IMR-90 (cell line): ENCODE data around the gene TEAD4. TPM values are rescaled to one million over a fixed set of nuclear protein-coding genes. Genes with fewer than 3 reads are reported as not detected.

Source experiments
- ATAC-seq: fragments of 200-7000 bp; cut with Tn5 transposase; 2 replicates; pipeline ENCODE4 v1.9.1; 2020; ENCODE audit warnings: low read depth, mild to moderate bottlenecking, moderate library complexity
- BruUV-seq: library from RNA; stranded (reverse); fragments of 400-500 nt; replicated peaks from 2 replicates; lab custom pipeline; 2021; lab: Mats Ljungman, UMichigan
- CTCF ChIA-PET: fragments of 300-600 bp; formaldehyde crosslinking; extraction: SDS; loops from one replicate; lab custom pipeline; 2021; ENCODE audit warnings: antibody characterized with exemption; lab: Yijun Ruan, JAX
- POLR2A ChIA-PET: fragments of 300-600 bp; sonication (Branson Sonifier 250); formaldehyde crosslinking; loops from one replicate; lab custom pipeline; 2022; ENCODE audit warnings: antibody characterized with exemption; ENCODE audit not compliant: unreplicated experiment; lab: Charles Lee
- DNase-seq: peaks from one replicate; pipeline ENCODE4 v3.0.0; 2013
- H2AFZ ChIP-seq: replicated peaks from 2 replicates; pipeline ENCODE3; 2013; ENCODE audit warnings: low read length, mild to moderate bottlenecking; ENCODE audit not compliant: poor library complexity
- H2AK5ac ChIP-seq: 2 replicates; pipeline ENCODE4 v1.6.1; 2013; ENCODE audit warnings: low read depth, low read length, inconsistent platforms
- H2AK9ac ChIP-seq: replicated peaks from 2 replicates; pipeline ENCODE3; 2013; ENCODE audit warnings: mild to moderate bottlenecking, low read depth, low read length, moderate library complexity; ENCODE audit not compliant: poor library complexity
- H2BK120ac ChIP-seq: 2 replicates; pipeline ENCODE4 v1.6.1; 2013; ENCODE audit warnings: low read depth, low read length, inconsistent platforms
- H2BK15ac ChIP-seq: 3 replicates; pipeline ENCODE4 v1.6.1; 2013; ENCODE audit warnings: low read depth, low read length, inconsistent platforms
- H2BK20ac ChIP-seq: 2 replicates; pipeline ENCODE4 v1.6.1; 2013; ENCODE audit warnings: low read depth, mild to moderate bottlenecking, inconsistent platforms, low read length, moderate library complexity
- H2BK5ac ChIP-seq: 2 replicates; pipeline ENCODE4 v1.6.1; 2013; ENCODE audit warnings: mild to moderate bottlenecking, low read depth, low read length, inconsistent platforms; ENCODE audit not compliant: poor library complexity, severe bottlenecking
- H3K14ac ChIP-seq: replicated peaks from 2 replicates; pipeline ENCODE4 v1.6.1; 2013; ENCODE audit warnings: low read depth, low read length, inconsistent platforms
- H3K18ac ChIP-seq: 2 replicates; pipeline ENCODE4 v1.6.1; 2013; ENCODE audit warnings: low read depth, low read length, control low read depth
- H3K23ac ChIP-seq: 2 replicates; pipeline ENCODE4 v1.6.1; 2013; ENCODE audit warnings: low read depth, low read length, inconsistent platforms
- H3K27ac ChIP-seq: 2 replicates; pipeline ENCODE4 v1.5.1; 2013; ENCODE audit warnings: mild to moderate bottlenecking, control low read depth, low read length; ENCODE audit not compliant: insufficient read depth
- H3K27me3 ChIP-seq: 2 replicates; pipeline ENCODE4 v1.6.1; 2013; ENCODE audit warnings: low read length; ENCODE audit not compliant: control insufficient read depth, insufficient read depth
- H3K36me3 ChIP-seq: 2 replicates; pipeline ENCODE4 v1.6.1; 2013; ENCODE audit warnings: low read length, mixed read lengths; ENCODE audit not compliant: control insufficient read depth, insufficient read depth
- H3K4ac ChIP-seq: 2 replicates; pipeline ENCODE4 v1.6.1; 2013; ENCODE audit warnings: low read depth, low read length, inconsistent platforms
- H3K4me1 ChIP-seq: 2 replicates; pipeline ENCODE4 v1.6.1; 2013; ENCODE audit warnings: low read length, mixed read lengths; ENCODE audit not compliant: control insufficient read depth, insufficient read depth
- H3K4me2 ChIP-seq: 2 replicates; pipeline ENCODE4 v1.6.1; 2013; ENCODE audit warnings: low read depth, mild to moderate bottlenecking, control low read depth, low read length, moderate library complexity
- H3K4me3 ChIP-seq: 2 replicates; pipeline ENCODE4 v1.5.1; 2013; ENCODE audit warnings: low read depth, mild to moderate bottlenecking, control low read depth, low read length, moderate library complexity; ENCODE audit not compliant: insufficient read depth
- H3K56ac ChIP-seq: 2 replicates; pipeline ENCODE4 v1.6.1; 2013; ENCODE audit warnings: low read length, inconsistent platforms; ENCODE audit not compliant: insufficient read depth; ENCODE audit errors: extremely low read depth
- H3K79me1 ChIP-seq, 2 experiments: 2 replicates each; pipeline ENCODE4 v1.6.1; 2013; ENCODE audit warnings: low read length in 2 of 2, inconsistent platforms in 1 of 2, low read depth in 1 of 2
- H3K9ac ChIP-seq: 2 replicates; pipeline ENCODE4 v1.6.1; 2013; ENCODE audit warnings: low read depth, low read length, control low read depth
- H3K9me1 ChIP-seq: 2 replicates; pipeline ENCODE4 v1.6.1; 2013; ENCODE audit warnings: low read length, inconsistent platforms; ENCODE audit not compliant: insufficient read depth
- H3K9me3 ChIP-seq: 2 replicates; pipeline ENCODE4 v1.6.1; 2013; ENCODE audit warnings: low read length; ENCODE audit not compliant: control insufficient read depth, insufficient read depth
- H4K20me1 ChIP-seq: 2 replicates; pipeline ENCODE4 v1.6.1; 2013; ENCODE audit warnings: low read length, inconsistent platforms; ENCODE audit not compliant: insufficient read depth
- H4K5ac ChIP-seq: 2 replicates; pipeline ENCODE4 v1.6.1; 2013; ENCODE audit warnings: mild to moderate bottlenecking, low read depth, low read length, control low read depth
- H4K8ac ChIP-seq, 2 experiments: 2 replicates each; pipeline ENCODE4 v1.6.1; 2013; ENCODE audit warnings: low read depth in 2 of 2, low read length in 2 of 2, control low read depth in 1 of 2, inconsistent platforms in 1 of 2
- H4K91ac ChIP-seq: 2 replicates; pipeline ENCODE4 v1.6.1; 2013; ENCODE audit warnings: low read depth, low read length, inconsistent platforms; ENCODE audit not compliant: insufficient read depth
- BHLHE40 ChIP-seq: fragments of 150-350 bp; IDR thresholded peaks from 2 replicates; pipeline ENCODE4 v1.6.1; 2016; ENCODE audit warnings: mild to moderate bottlenecking, low read depth, low read length
- CEBPB ChIP-seq: IDR thresholded peaks from 2 replicates; pipeline ENCODE4 v1.6.1; 2012; ENCODE audit warnings: low read depth, low read length, improper control_type of control experiment
- CHD1 ChIP-seq: IDR thresholded peaks from 2 replicates; pipeline ENCODE4 v1.6.1; 2012; ENCODE audit warnings: low read depth, low read length, improper control_type of control experiment
- FOS ChIP-seq: fragments of 150-350 bp; IDR thresholded peaks from 2 replicates; pipeline ENCODE4 v1.6.1; 2016; ENCODE audit warnings: low read depth, low read length
- MAFK ChIP-seq: IDR thresholded peaks from 2 replicates; pipeline ENCODE4 v1.6.1; 2012; ENCODE audit warnings: low read depth, low read length, improper control_type of control experiment
- MAZ ChIP-seq: IDR thresholded peaks from 2 replicates; pipeline ENCODE4 v1.6.1; 2012; ENCODE audit warnings: low read depth, mild to moderate bottlenecking, low read length, improper control_type of control experiment, moderate library complexity, borderline replicate concordance
- MXI1 ChIP-seq: IDR thresholded peaks from 2 replicates; pipeline ENCODE4 v1.6.1; 2012; ENCODE audit warnings: low read depth, mild to moderate bottlenecking, low read length, moderate library complexity, borderline replicate concordance
- NFE2L2 ChIP-seq: fragments of 150-350 bp; IDR thresholded peaks from 2 replicates; pipeline ENCODE4 v1.6.1; 2016; ENCODE audit warnings: low read depth, mild to moderate bottlenecking, low read length
- POLR2A ChIP-seq: IDR thresholded peaks from 2 replicates; pipeline ENCODE4 v1.6.1; 2012; ENCODE audit warnings: mild to moderate bottlenecking, low read depth, low read length
- RAD21 ChIP-seq: IDR thresholded peaks from 2 replicates; pipeline ENCODE4 v1.6.1; 2012; ENCODE audit warnings: low read length, improper control_type of control experiment
- RCOR1 ChIP-seq: IDR thresholded peaks from 2 replicates; pipeline ENCODE4 v1.6.1; 2012; ENCODE audit warnings: mild to moderate bottlenecking, low read length, improper control_type of control experiment; ENCODE audit not compliant: insufficient replicate concordance
- RFX5 ChIP-seq: IDR thresholded peaks from 2 replicates; pipeline ENCODE4 v1.8.0; 2012; ENCODE audit warnings: low read depth, mild to moderate bottlenecking, low read length, moderate library complexity
- SMC3 ChIP-seq: fragments of 150-350 bp; IDR thresholded peaks from 2 replicates; pipeline ENCODE4 v1.6.1; 2016; ENCODE audit warnings: low read depth, mild to moderate bottlenecking, antibody characterized with exemption, low read length, moderate library complexity
- WGBS, 2 experiments: methylation state at CpG; one replicate each; pipeline versions ENCODE4 v1.1.5 to v1.1.7; 2013; ENCODE audit warnings: missing lambda C conversion rate in 2 of 2; ENCODE audit not compliant: insufficient read length in 1 of 2; ENCODE audit errors: extremely low coverage in 2 of 2; 5-methylcytosine and 5-hydroxymethylcytosine counted together
- dilution Hi-C: fragments of 300-500 bp; cut with HindIII; formaldehyde crosslinking; loops from one replicate; pipeline ENCODE4 v1.14.3; 2018; ENCODE audit warnings: low sequenced_read_pairs; ENCODE audit not compliant: unreplicated experiment
- in situ Hi-C: fragments of 300-500 bp; cut with MboI; formaldehyde crosslinking; loops from 3 replicates; pipeline ENCODE4 v1.14.3; 2019; ENCODE audit warnings: low sequenced_read_pairs, inconsistent platforms, mixed read lengths
- intact Hi-C: fragments of 100-400 bp; cut with micrococcal nuclease; formaldehyde crosslinking; loops from 2 replicates; pipeline ENCODE4 v1.10.0; 2022
- polyA plus RNA-seq, 3 experiments: library from polyadenylated mRNA; depleted of rRNA; stranded (reverse); fragments of >200 nt; gene quantifications; 2 replicates each; pipeline ENCODE4 v1.2.3, GENCODE V29; 2012; ENCODE audit warnings: low replicate concordance in 1 of 3
- total RNA-seq: library from RNA; depleted of rRNA; stranded (reverse); fragments of >200 nt; gene quantifications from 2 replicates; pipeline ENCODE4 v1.2.3, GENCODE V29; 2012
- TF ChIP-seq, protein P1 (sequence below): conservative IDR thresholded peaks from 2 replicates; pipeline ENCODE4 v1.5.1; 2012; ENCODE audit warnings: mild to moderate bottlenecking, low read depth, low read length, improper control_type of control experiment
- TF ChIP-seq, protein P2 (sequence below): fragments of 150-350 bp; IDR thresholded peaks from 2 replicates; pipeline ENCODE4 v1.6.1; 2016; ENCODE audit warnings: low read depth, mild to moderate bottlenecking, low read length, moderate library complexity, borderline replicate concordance

The TEAD4 gene
- total and polyA plus RNA-seq, 2 of the 4 experiments (the other 2 are of a cell fraction) = 8.8 to 24.9 TPM

DNA sequence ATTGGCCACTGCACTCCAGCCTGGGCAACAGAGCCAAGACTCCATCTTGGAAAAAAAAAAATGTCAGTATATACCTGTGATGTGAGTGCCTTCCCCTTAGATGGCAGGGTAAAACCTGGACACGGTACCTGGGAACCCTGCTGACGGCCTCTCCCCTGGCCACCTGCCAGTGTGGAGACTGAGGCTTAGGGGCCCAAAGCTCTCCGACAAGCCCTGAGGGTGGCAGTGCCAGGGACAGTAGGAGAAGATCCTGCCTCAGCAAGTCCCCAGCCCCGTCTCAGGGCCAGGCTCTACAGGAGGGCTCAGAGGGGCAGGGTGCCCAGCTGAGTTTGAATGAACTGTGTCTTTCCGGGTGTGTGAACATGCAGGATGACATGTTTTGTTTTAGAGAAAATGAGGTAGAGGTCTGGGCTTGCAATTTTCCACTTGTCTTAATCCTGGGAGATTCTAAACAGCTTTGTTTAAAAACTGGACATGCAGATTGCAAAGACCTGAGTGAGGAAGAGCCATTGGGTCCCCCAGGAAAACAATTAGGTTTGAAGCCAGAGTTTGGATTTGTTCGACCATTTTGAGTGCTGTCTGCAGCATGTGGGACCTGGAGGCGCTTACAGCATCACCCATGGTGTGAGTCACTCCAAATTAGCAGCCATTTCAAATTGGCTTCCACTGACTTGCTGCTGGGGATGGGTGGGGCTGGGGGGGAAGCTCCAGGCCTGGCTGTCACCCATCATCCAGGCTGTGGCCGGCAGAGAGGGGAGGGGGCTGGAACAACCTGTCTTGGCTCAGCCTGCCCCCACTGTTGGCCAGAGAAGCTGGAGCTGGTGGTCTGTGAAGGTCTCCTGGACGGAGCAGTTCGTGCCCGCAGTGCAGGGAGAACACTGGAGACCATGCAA is 128.8 kb downstream of the TEAD4 start:
- BruUV-seq = no TSS peak
- no peaks in the 10 kb centered on the region for H3K4me1 ChIP-seq
- peaks cover 9% of the 10 kb centered on the region; the same call in 1 of the 2 replicates for H3K9me1 ChIP-seq
- H3K4me2 ChIP-seq = no peak overlapping the region
- H2AFZ ChIP-seq = no peak overlapping the region
- H3K9me3 ChIP-seq = no peaks in the 10 kb centered on the region
- CTCF ChIA-PET = no interaction called here
- H3K27ac ChIP-seq = no peak overlapping the region
- H4K91ac ChIP-seq = no peak overlapping the region
- H3K79me1 ChIP-seq = peaks cover 6 to 30% of the 10 kb centered on the region in 2 experiments; a peak in 3 of 4 replicates
- H4K20me1 ChIP-seq = peaks cover 7% of the 10 kb centered on the region
- no peak overlapping the region for H3K14ac ChIP-seq
- H3K4me3 ChIP-seq = no peak overlapping the region
- H3K27me3 ChIP-seq = no peaks in the 10 kb centered on the region
- H3K18ac ChIP-seq = no peak overlapping the region
- H3K9ac ChIP-seq = no peak overlapping the region
- DNase-seq = no peak
- no peak overlapping the region for H2BK120ac ChIP-seq
- no peak overlapping the region for H4K8ac ChIP-seq
- no peak overlapping the region for H4K5ac ChIP-seq
- H3K23ac ChIP-seq = no peak overlapping the region
- 94% methylated on average over 2 of the region's 11 CpGs; no CpG with 5 or more reads in 1 of the 2 experiments for WGBS, 2 experiments
- no peak overlapping the region for H2BK20ac ChIP-seq
- dilution Hi-C loops = no loop called here
- no peak overlapping the region for H2BK15ac ChIP-seq
- H3K4ac ChIP-seq = no peak overlapping the region
- intact Hi-C loops = no loop called here
- no peak overlapping the region for H3K56ac ChIP-seq
- H3K36me3 ChIP-seq = peaks cover 5% of the 10 kb centered on the region
- no peak overlapping the region for H2AK5ac ChIP-seq
- H2BK5ac ChIP-seq = no peak overlapping the region
- POLR2A ChIA-PET = interaction anchor here (0.7 kb wide), 1 partner anchor 529 kb away, joined by 3 read pairs; no protein-coding TSS in a partner anchor
- in situ Hi-C loops = no loop called here
- no peak overlapping the region for H2AK9ac ChIP-seq
- ATAC-seq = peak; percentile 29; the same call in 1 of the 2 replicates
- TF ChIP-seq MXI1 = no peak
- TF ChIP-seq RCOR1 = no peak
- no peak for TF ChIP-seq NFE2L2
- no peak for TF ChIP-seq RAD21
- TF ChIP-seq POLR2A = no peak
- no peak for TF ChIP-seq CEBPB
- TF ChIP-seq MAZ = no peak
- no peak for TF ChIP-seq BHLHE40
- TF ChIP-seq, protein P1, sequence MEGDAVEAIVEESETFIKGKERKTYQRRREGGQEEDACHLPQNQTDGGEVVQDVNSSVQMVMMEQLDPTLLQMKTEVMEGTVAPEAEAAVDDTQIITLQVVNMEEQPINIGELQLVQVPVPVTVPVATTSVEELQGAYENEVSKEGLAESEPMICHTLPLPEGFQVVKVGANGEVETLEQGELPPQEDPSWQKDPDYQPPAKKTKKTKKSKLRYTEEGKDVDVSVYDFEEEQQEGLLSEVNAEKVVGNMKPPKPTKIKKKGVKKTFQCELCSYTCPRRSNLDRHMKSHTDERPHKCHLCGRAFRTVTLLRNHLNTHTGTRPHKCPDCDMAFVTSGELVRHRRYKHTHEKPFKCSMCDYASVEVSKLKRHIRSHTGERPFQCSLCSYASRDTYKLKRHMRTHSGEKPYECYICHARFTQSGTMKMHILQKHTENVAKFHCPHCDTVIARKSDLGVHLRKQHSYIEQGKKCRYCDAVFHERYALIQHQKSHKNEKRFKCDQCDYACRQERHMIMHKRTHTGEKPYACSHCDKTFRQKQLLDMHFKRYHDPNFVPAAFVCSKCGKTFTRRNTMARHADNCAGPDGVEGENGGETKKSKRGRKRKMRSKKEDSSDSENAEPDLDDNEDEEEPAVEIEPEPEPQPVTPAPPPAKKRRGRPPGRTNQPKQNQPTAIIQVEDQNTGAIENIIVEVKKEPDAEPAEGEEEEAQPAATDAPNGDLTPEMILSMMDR = no peak
- no peak for TF ChIP-seq MAFK
- no peak for TF ChIP-seq CHD1
- no peak for TF ChIP-seq SMC3
- TF ChIP-seq, protein P2, sequence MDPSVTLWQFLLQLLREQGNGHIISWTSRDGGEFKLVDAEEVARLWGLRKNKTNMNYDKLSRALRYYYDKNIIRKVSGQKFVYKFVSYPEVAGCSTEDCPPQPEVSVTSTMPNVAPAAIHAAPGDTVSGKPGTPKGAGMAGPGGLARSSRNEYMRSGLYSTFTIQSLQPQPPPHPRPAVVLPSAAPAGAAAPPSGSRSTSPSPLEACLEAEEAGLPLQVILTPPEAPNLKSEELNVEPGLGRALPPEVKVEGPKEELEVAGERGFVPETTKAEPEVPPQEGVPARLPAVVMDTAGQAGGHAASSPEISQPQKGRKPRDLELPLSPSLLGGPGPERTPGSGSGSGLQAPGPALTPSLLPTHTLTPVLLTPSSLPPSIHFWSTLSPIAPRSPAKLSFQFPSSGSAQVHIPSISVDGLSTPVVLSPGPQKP = no peak
- no peak for TF ChIP-seq FOS
- no peak for TF ChIP-seq RFX5
